ENCODE measurements around the gene PHF14. TPM values are rescaled to one million over a fixed set of nuclear protein-coding genes. Genes with fewer than 3 reads are reported as not detected.

Gene PHF14
- total and polyA plus RNA-seq, 2 donors (not counting 3 experiments of a cell fraction or from before 2014, with no cell fraction given): 8.8 to 43.4 TPM

GRCh38 chr7:11026452-11027359 is 53.0 kb downstream of the PHF14 start:
- dilution Hi-C loops (cut with MboI; ENCODE audit: extremely low pct_ligation_motif_present, low sequenced_read_pairs) (no loop called here), intact Hi-C loops (cut with micrococcal nuclease) (no loop called here)
- H3K9me3 ChIP-seq (replicated peaks; ENCODE audit: control insufficient read depth, insufficient read depth, low read length): no peaks in the 10 kb centered on the region
- H3K27me3 ChIP-seq (ENCODE audit: control insufficient read depth in 2 of 2, insufficient read depth in 2 of 2, low read length in 2 of 2): no peaks in the 10 kb centered on the region
- H2AFZ ChIP-seq (ENCODE audit: low read depth, low read length): no peak overlapping the region
- H3K4me1 ChIP-seq (ENCODE audit: control insufficient read depth, extremely low read depth, insufficient read depth, low read length): no peaks in the 10 kb centered on the region
- no peaks in the 10 kb centered on the region for H3K36me3 ChIP-seq (ENCODE audit: control insufficient read depth in 2 of 2, extremely low read depth in 1 of 2, insufficient read depth in 2 of 2, low read length in 2 of 2)
- no peaks in the 10 kb centered on the region for H3K9me1 ChIP-seq (replicated peaks; ENCODE audit: control insufficient read depth, extremely low read depth, insufficient read depth, low read length)
- H3K4me3 ChIP-seq (replicated peaks in 1 of 3; ENCODE audit: insufficient read depth in 1 of 3, low read depth in 1 of 3, low read length in 3 of 3): no peak overlapping the region
- TF ChIP-seq JUN (IDR thresholded peaks at IDR 0.05; ENCODE audit: borderline replicate concordance, insufficient read depth, insufficient read length, low read depth): no peak
- no peak for TF ChIP-seq POLR2A (IDR thresholded peaks at IDR 0.05; ENCODE audit: low read depth, low read length)
- no peak for TF ChIP-seq FOS (IDR thresholded peaks at IDR 0.05; ENCODE audit: borderline replicate concordance, insufficient read depth, low read length)
- TF ChIP-seq MAX (IDR thresholded peaks at IDR 0.05; ENCODE audit: insufficient read depth, insufficient read length): no peak
- no peak for TF ChIP-seq CTCF (IDR thresholded peaks at IDR 0.05; ENCODE audit: extremely low read depth in 1 of 2, insufficient read depth in 1 of 2, low read depth in 1 of 2, low read length in 2 of 2)
- TF ChIP-seq POLR2AphosphoS5 (IDR thresholded peaks at IDR 0.05; ENCODE audit: insufficient read depth, low read depth, low read length): no peak
- TF ChIP-seq GATA2 (IDR thresholded peaks at IDR 0.05; ENCODE audit: insufficient read depth, insufficient read length, low read depth, low read length): no peak
- TF ChIP-seq EZH2 (IDR thresholded peaks at IDR 0.05; ENCODE audit: borderline replicate concordance, low read depth, low read length, severe bottlenecking): no peak
- no peak for TF ChIP-seq MYC (IDR thresholded peaks at IDR 0.05; ENCODE audit: low read depth, low read length)
- BruUV-seq (replicated peaks): no TSS peak
- FAIRE-seq (no peak), DNase-seq (ENCODE audit: low read depth, low spot score) (no peak)
- ChIA-PET CTCF (interaction anchor here (0.6 kb wide), 1 partner anchor 8 kb away, joined by 3 read pairs; no protein-coding TSS in a partner anchor), POLR2A (interaction anchor here (0.6 kb wide), 1 partner anchor 190 kb away, joined by 3 read pairs; no protein-coding TSS in a partner anchor)
- no peaks in the 10 kb centered on the region for H3K79me2 ChIP-seq (ENCODE audit: control insufficient read depth, insufficient read depth, low read length)
- H3K4me2 ChIP-seq (ENCODE audit: insufficient read depth, low read length): no peak overlapping the region
- no peak overlapping the region for H3K27ac ChIP-seq (ENCODE audit: insufficient read depth, low read depth, low read length)
- no peak overlapping the region for H3K9ac ChIP-seq (replicated peaks; ENCODE audit: extremely low read depth, insufficient read depth, low read length)
- H4K20me1 ChIP-seq (replicated peaks; ENCODE audit: control insufficient read depth, extremely low read depth, insufficient read depth, low read length): no peaks in the 10 kb centered on the region
